H1 (cell line): ENCODE measurements around the gene MAP4K1. TPM values are rescaled to one million over a fixed set of nuclear protein-coding genes. Genes with fewer than 3 reads are reported as not detected.

Experiments used
- CTCF ChIA-PET: fragments of 300-600 bp; sonication (Branson Sonifier 250); formaldehyde crosslinking; loops from one replicate; lab custom pipeline; 2021; ENCODE audit not compliant: partially characterized antibody; lab: Charles Lee
- POLR2A ChIA-PET: fragments of 300-600 bp; sonication (Branson Sonifier 250); formaldehyde crosslinking; loops from one replicate; lab custom pipeline; 2021; ENCODE audit warnings: inconsistent platforms; ENCODE audit not compliant: partially characterized antibody; lab: Charles Lee
- DNase-seq, 2 experiments: peaks; one replicate each; pipeline versions ENCODE4 v3.0.0 to v3.0.0-alpha.2; 2010 to 2022; ENCODE audit warnings: low spot score in 2 of 2, low read depth in 1 of 2, mixed read lengths in 1 of 2
- FAIRE-seq: peaks from 2 replicates; lab custom pipeline; 2011; peaks lifted over from hg19 to GRCh38; lab: Jason Lieb, UNC
- H2AFZ ChIP-seq: 2 replicates; pipeline ENCODE4 v1.8.1; 2012; ENCODE audit warnings: low read length, inconsistent platforms
- H2AK5ac ChIP-seq: 2 replicates; pipeline ENCODE4 v1.6.1; 2013; ENCODE audit warnings: low read depth, low read length
- H2BK120ac ChIP-seq: replicated peaks from 2 replicates; pipeline ENCODE3; 2013; ENCODE audit warnings: low read depth, low read length, inconsistent platforms
- H2BK12ac ChIP-seq: 2 replicates; pipeline ENCODE4 v1.6.1; 2013; ENCODE audit warnings: low read depth, low read length
- H2BK15ac ChIP-seq: 2 replicates; pipeline ENCODE4 v1.6.1; 2013; ENCODE audit warnings: low read length
- H2BK20ac ChIP-seq: 2 replicates; pipeline ENCODE4 v1.6.1; 2013; ENCODE audit warnings: low read length
- H2BK5ac ChIP-seq: 2 replicates; pipeline ENCODE4 v1.6.1; 2013; ENCODE audit warnings: low read depth, low read length
- H3K14ac ChIP-seq: 2 replicates; pipeline ENCODE4 v1.6.1; 2013; ENCODE audit warnings: inconsistent platforms; ENCODE audit not compliant: insufficient read length
- H3K18ac ChIP-seq: 2 replicates; pipeline ENCODE4 v1.6.1; 2013; ENCODE audit warnings: low read length; ENCODE audit errors: extremely low read depth
- H3K23ac ChIP-seq: 2 replicates; pipeline ENCODE4 v1.6.1; 2013; ENCODE audit warnings: inconsistent platforms; ENCODE audit not compliant: insufficient read length
- H3K23me2 ChIP-seq: 2 replicates; pipeline ENCODE4 v1.6.1; 2013; ENCODE audit warnings: low read depth, low read length
- H3K27ac ChIP-seq: 2 replicates; pipeline ENCODE4 v1.6.1; 2011; ENCODE audit warnings: low read depth, low read length, inconsistent platforms
- H3K27me3 ChIP-seq, 4 experiments: replicated peaks in 1 of 4; 1 replicate in 1 of 4; 2 replicates in 3 of 4; pipeline versions ENCODE4 v1.6.1 to v1.8.1; 2011 to 2013; ENCODE audit warnings: low read length in 3 of 4, mild to moderate bottlenecking in 3 of 4, inconsistent platforms in 2 of 4, mixed read lengths in 2 of 4, moderate library complexity in 1 of 4; ENCODE audit not compliant: control insufficient read depth in 3 of 4, insufficient read depth in 3 of 4; ENCODE audit errors: extremely low read depth in 1 of 4
- H3K36me3 ChIP-seq, 4 experiments: 2 replicates each; pipeline versions ENCODE4 v1.6.1 to v1.8.1; 2011 to 2013; ENCODE audit warnings: mild to moderate bottlenecking in 4 of 4, low read length in 3 of 4, moderate library complexity in 2 of 4, control low read depth in 1 of 4, inconsistent platforms in 1 of 4; ENCODE audit not compliant: insufficient read depth in 4 of 4, control insufficient read depth in 2 of 4
- H3K4ac ChIP-seq: replicated peaks from 2 replicates; pipeline ENCODE3; 2013; ENCODE audit warnings: low read length, low read depth, mixed read lengths, inconsistent platforms; ENCODE audit not compliant: insufficient read length
- H3K4me1 ChIP-seq, 4 experiments: replicated peaks in 1 of 4; 1 replicate in 1 of 4; 2 replicates in 3 of 4; pipeline versions ENCODE4 v1.6.1 to v1.8.1; 2011 to 2013; ENCODE audit warnings: low read length in 3 of 4, inconsistent platforms in 2 of 4, mixed read lengths in 1 of 4; ENCODE audit not compliant: insufficient read depth in 4 of 4, control insufficient read depth in 3 of 4
- H3K4me2 ChIP-seq, 2 experiments: 2 replicates each; pipeline versions ENCODE4 v1.6.1 to v1.8.1; 2011 to 2013; ENCODE audit warnings: low read depth in 2 of 2, low read length in 2 of 2, control low read depth in 1 of 2, inconsistent platforms in 1 of 2, mild to moderate bottlenecking in 1 of 2; ENCODE audit not compliant: insufficient read depth in 1 of 2
- H3K4me3 ChIP-seq, 4 experiments: fragments of 200-600, 300-600 bp in 1 of 4; sonication (generic), shearing (Covaris generic), sonication (Bioruptor Twin) in 1 of 4; 2 replicates each; pipeline versions ENCODE4 v1.5.1 to v1.8.1; 2011 to 2016; ENCODE audit warnings: low read length in 4 of 4, low read depth in 3 of 4, control low read depth in 2 of 4, inconsistent platforms in 2 of 4, mild to moderate bottlenecking in 2 of 4, mixed read lengths in 1 of 4, moderate library complexity in 1 of 4; ENCODE audit not compliant: insufficient read depth in 2 of 4; ENCODE audit errors: extremely low read depth in 1 of 4
- H3K56ac ChIP-seq: replicated peaks from 2 replicates; pipeline ENCODE3; 2013; ENCODE audit warnings: low read depth, mild to moderate bottlenecking, mixed read lengths, low read length, inconsistent platforms; ENCODE audit not compliant: insufficient read length
- H3K79me1 ChIP-seq: 2 replicates; pipeline ENCODE4 v1.6.1; 2013; ENCODE audit warnings: low read depth, low read length, control low read depth
- H3K79me2 ChIP-seq, 2 experiments: 2 replicates each; pipeline versions ENCODE4 v1.6.1 to v1.8.1; 2012 to 2013; ENCODE audit warnings: low read length in 2 of 2, mild to moderate bottlenecking in 2 of 2, inconsistent platforms in 1 of 2; ENCODE audit not compliant: insufficient read depth in 2 of 2, control insufficient read depth in 1 of 2
- H3K9ac ChIP-seq, 4 experiments: replicated peaks in 1 of 4; 1 replicate in 1 of 4; 2 replicates in 3 of 4; pipeline versions ENCODE4 v1.6.1 to v1.8.1; 2011 to 2013; ENCODE audit warnings: low read depth in 3 of 4, low read length in 3 of 4, control low read depth in 2 of 4, mild to moderate bottlenecking in 2 of 4, moderate library complexity in 2 of 4, inconsistent platforms in 1 of 4; ENCODE audit errors: extremely low read depth in 1 of 4
- H3K9me3 ChIP-seq, 2 experiments: 2 replicates each; pipeline versions ENCODE4 v1.6.1 to v1.8.1; 2012 to 2013; ENCODE audit warnings: mild to moderate bottlenecking in 2 of 2, moderate library complexity in 2 of 2, control low read depth in 1 of 2, inconsistent platforms in 1 of 2, low read depth in 1 of 2, low read length in 1 of 2, mixed read lengths in 1 of 2; ENCODE audit not compliant: insufficient read depth in 2 of 2
- H4K20me1 ChIP-seq, 2 experiments: replicated peaks in 1 of 2; 2 replicates each; pipeline versions ENCODE3 to v1.8.1; 2011 to 2013; ENCODE audit warnings: inconsistent platforms in 2 of 2, low read length in 2 of 2, mild to moderate bottlenecking in 1 of 2; ENCODE audit not compliant: insufficient read depth in 2 of 2, control insufficient read depth in 1 of 2
- H4K5ac ChIP-seq: 2 replicates; pipeline ENCODE4 v1.6.1; 2013; ENCODE audit warnings: low read length, low read depth, mixed read lengths, inconsistent platforms; ENCODE audit not compliant: insufficient read length
- H4K8ac ChIP-seq: 2 replicates; pipeline ENCODE4 v1.8.0; 2013; ENCODE audit warnings: mild to moderate bottlenecking, moderate library complexity, low read length, inconsistent platforms; ENCODE audit not compliant: insufficient read depth; ENCODE audit errors: extremely low read depth
- H4K91ac ChIP-seq: replicated peaks from 2 replicates; pipeline ENCODE3; 2013; ENCODE audit warnings: low read length, mixed read lengths, inconsistent platforms; ENCODE audit not compliant: insufficient read length
- KDM5A ChIP-seq: fragments of 200-600 bp; IDR thresholded peaks from 2 replicates; pipeline ENCODE4 v1.7.1; 2012; ENCODE audit warnings: mild to moderate bottlenecking, low read length, inconsistent platforms, mixed read lengths
- RXRA ChIP-seq: IDR thresholded peaks from 2 replicates; pipeline ENCODE4 v1.6.1; 2011; ENCODE audit warnings: low read depth, mild to moderate bottlenecking, low read length, moderate library complexity; ENCODE audit not compliant: insufficient read depth
- SAP30 ChIP-seq: fragments of 300-600 bp; sonication (generic); IDR thresholded peaks from 2 replicates; pipeline ENCODE4 v1.7.1; 2012; ENCODE audit warnings: low read length, moderate library complexity, mild to moderate bottlenecking, inconsistent platforms; ENCODE audit not compliant: insufficient read depth, insufficient replicate concordance
- WGBS, 2 experiments: shearing (Covaris generic) in 1 of 2; methylation state at CpG; one replicate each; pipeline versions ENCODE4 v1.1.6 to v1.1.7; 2013 to 2015; ENCODE audit warnings: low lambda C conversion rate in 2 of 2, mixed read lengths in 2 of 2, inconsistent platforms in 1 of 2, low coverage in 1 of 2, missing lambda C conversion rate in 1 of 2; ENCODE audit not compliant: insufficient replicate concordance in 2 of 2, insufficient coverage in 1 of 2, insufficient read length in 1 of 2; ENCODE audit errors: extremely low coverage in 1 of 2, missing lambda C conversion rate in 1 of 2; 5-methylcytosine and 5-hydroxymethylcytosine counted together
- polyA plus RNA-seq, 7 experiments: library from polyadenylated mRNA; depleted of rRNA in 3 of 7; stranded (reverse) in 5 of 7; unstranded in 2 of 7; fragments of >200 nt in 5 of 7; fragments of 200-250 nt in 2 of 7; gene quantifications; 1 replicate in 5 of 7; 2 replicates in 1 of 7; 4 replicates in 1 of 7; pipeline versions ENCODE4 v1.2.1 to v1.2.3, GENCODE V29; 2011 to 2013; ENCODE audit warnings: missing spikeins in 2 of 7, mixed read lengths in 2 of 7
- total RNA-seq: library from RNA; stranded (reverse); fragmentation: NEBNext Ultra II Directional; extraction: Animal tissue kit (Norgen Biotek cat#: 25700); gene quantifications from 2 replicates; pipeline ENCODE4 v1.2.1, GENCODE V29; 2021

MAP4K1 gene
- total and polyA plus RNA-seq, 2 of the 8 experiments (the other 6 are each of a cell fraction or from before 2014, with no cell fraction given), result 9.0 to 10.4 TPM

DNA sequence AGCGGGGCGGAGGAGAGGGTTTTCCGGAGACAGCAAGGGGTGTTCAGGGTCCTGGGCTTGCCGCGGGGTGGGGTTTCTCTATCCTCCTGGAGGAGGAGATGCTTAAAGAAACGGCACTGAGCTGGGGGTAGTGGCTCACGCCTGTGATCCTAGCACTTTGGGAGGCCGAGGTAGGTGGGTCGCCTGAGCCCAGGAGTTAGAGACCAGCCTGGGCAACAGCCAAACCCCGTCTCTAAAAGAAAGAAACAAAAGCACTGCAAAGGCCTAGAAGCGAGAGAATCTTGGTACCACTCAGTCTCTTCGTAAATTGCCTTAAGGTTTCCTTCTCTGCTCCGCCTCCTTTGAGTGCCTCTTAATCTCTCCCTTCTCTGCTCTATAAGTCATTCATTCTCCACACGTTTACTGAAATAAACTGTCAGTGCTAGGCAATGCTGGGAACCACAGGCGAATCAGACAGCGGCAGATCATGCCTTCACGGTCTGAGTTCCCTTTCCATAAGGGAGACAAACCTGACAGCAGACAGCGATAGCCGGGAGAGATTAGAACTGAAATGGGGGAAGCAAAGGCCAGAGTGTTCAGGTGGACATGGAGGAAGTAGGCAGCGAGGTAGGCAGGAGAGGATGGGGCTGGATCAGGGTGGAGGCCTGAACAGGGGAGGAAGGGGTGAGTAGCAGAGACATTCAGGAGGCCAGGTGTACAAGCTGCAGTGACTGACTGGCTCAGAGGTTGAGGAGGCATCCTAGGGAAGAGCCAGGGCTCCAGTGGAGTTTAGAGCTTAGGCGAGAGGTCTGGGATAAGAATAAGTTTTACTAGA lies 1.8 kb upstream of the MAP4K1 start:
- Histone ChIP-seq H3K4me2 (peak overlapping the region; percentile 81 to 92), H2BK15ac (no peak overlapping the region), H3K4me1 (peaks cover 4 to 14% (median 11%) of the 10 kb centered on the region in 4 experiments), H3K56ac (no peak overlapping the region), H2AFZ (peak overlapping the region; percentile 95; the same call in 1 of the 2 replicates), H2BK12ac (no peak overlapping the region), H4K91ac (no peak overlapping the region), H2AK5ac (no peak overlapping the region), H3K27ac (peak overlapping the region; percentile 54), H3K4me3 (peak overlapping the region; percentile 87 to 99 (median 92)), H3K27me3 (no peaks in the 10 kb centered on the region), H3K79me1 (peaks cover 7% of the 10 kb centered on the region), H3K9me3 (no peaks in the 10 kb centered on the region), H4K5ac (peak overlapping the region; percentile 74), H2BK5ac (peak overlapping the region; percentile 82), H3K4ac (no peak overlapping the region), H3K36me3 (peaks cover 13 to 35% (median 26%) of the 10 kb centered on the region in 4 experiments), H3K18ac (peak overlapping the region; percentile 76; the same call in 1 of the 2 replicates), H3K9ac (peak overlapping the region; percentile 85 to 92 (median 88)), H3K14ac (no peak overlapping the region)
- DNase-seq (no peak), FAIRE-seq (no peak)
- WGBS, 2 experiments, result 31% methylated on average over 21 of the region's 21 CpGs; no CpG with 5 or more reads in 1 of the 2 experiments
- CTCF ChIA-PET, result interaction anchor here (0.7 to 5.9 kb wide), 10 partner anchors 9 to 269 kb away, joined by 3 to 27 read pairs (median 4); no protein-coding TSS in a partner anchor
- TF ChIP-seq KDM5A (peak; percentile 56; the same call in 1 of the 2 replicates), SAP30 (peak; percentile 77), RXRA (no peak)
- TF ChIP-seq, all 59 proteins: peak for 2
- no peak overlapping the region for H2BK20ac ChIP-seq
- H2BK120ac ChIP-seq, result no peak overlapping the region
- peaks cover 2% of the 10 kb centered on the region for H3K23me2 ChIP-seq
- no peak overlapping the region for H4K8ac ChIP-seq
- POLR2A ChIA-PET, result interaction anchor here (0.5 to 2.6 kb wide), 10 partner anchors 9 to 67 kb away, joined by 3 to 12 read pairs (median 4); no protein-coding TSS in a partner anchor
- no peak overlapping the region for H3K23ac ChIP-seq
- H3K79me2 ChIP-seq, result peaks cover 0 to 15% of the 10 kb centered on the region in 2 experiments; a peak in 2 of 4 replicates
- peaks cover 2 to 4% of the 10 kb centered on the region in 2 experiments for H4K20me1 ChIP-seq
